OCI-LY1 (cell line): ENCODE results near the gene ICAM2.

Experiments used
- CTCF ChIP-seq: fragments of 200-600 bp; sonication (generic), shearing (Covaris generic); IDR thresholded peaks from 2 replicates; pipeline ENCODE4 v1.5.1; 2017; ENCODE audit warnings: mild to moderate bottlenecking, antibody characterized with exemption, low read length, moderate library complexity, mixed read lengths
- EZH2 ChIP-seq: fragments of 200-600 bp; sonication (generic), shearing (Covaris generic); IDR thresholded peaks from 2 replicates; pipeline ENCODE4 v1.8.0; 2017; ENCODE audit warnings: borderline replicate concordance, mixed run types, mild to moderate bottlenecking, antibody characterized with exemption, low read length, moderate library complexity, mixed read lengths

- TF ChIP-seq EZH2 (no peak), CTCF (no peak)
These were observed 33.6 kb downstream of the ICAM2 start for GRCh38 chr17:63986821-63987220.
